Heart left ventricle (tissue), 13 donors: ENCODE data around the gene SHKBP1.

Source experiments
- POLR2A ChIP-seq, 2 donors: fragments of 450-650 bp; IDR thresholded peaks; one replicate each; pipeline ENCODE4 v1.6.1; 2017; ENCODE audit warnings: antibody characterized with exemption in 2 of 2, mild to moderate bottlenecking in 2 of 2, moderate library complexity in 2 of 2
- TF ChIP-seq, protein P1 (sequence below), 12 donors: fragments of 200-600 bp; sonication (generic) in 4 of 12; IDR thresholded peaks; one replicate each; pipeline versions ENCODE4 v1.5.0 to v1.8.0; 2018 to 2022; ENCODE audit warnings: antibody characterized with exemption in 12 of 12, mild to moderate bottlenecking in 5 of 12
- donor health status: ischemic (EF 13 %, LVEDD 7.1; RV severe dilation, severe dysfunction).
- donor health status: DM: no; HTN: yes; CAD: no.
- donor health status: DM: no; HTN: no; CAD: no.
- donor health status: ischemic (EF 25% LVEDD 6.9; RV normal size, moderate dysfunction).
- donor health status: ischemic (EF 25% LVEDD 5.7; RV mildly dilated, moderate dysfunction).
- donor health status: ischemic (EF 35%, LVEDD 5.7; RV mildly dilated, moderate dysfunction).
- donor health status: nonischemic (EF 11% LVEDD 7.7; RV severe dilation, severe dysfunction).
- donor health status: DM: yes; HTN: yes; CAD: no.
- donor health status: PGD.
- donor health status: ischemic (EF 29% LVEDD 5.4; RV normal size, mild dysfunction).
- donor health status: nonischemic (EF 23%, LVEDD 6.1; RV moderate dilation, normal function).

GRCh38 chr19:40610396-40611064 lies 33.9 kb downstream of the SHKBP1 start:
- TF ChIP-seq, protein P1, sequence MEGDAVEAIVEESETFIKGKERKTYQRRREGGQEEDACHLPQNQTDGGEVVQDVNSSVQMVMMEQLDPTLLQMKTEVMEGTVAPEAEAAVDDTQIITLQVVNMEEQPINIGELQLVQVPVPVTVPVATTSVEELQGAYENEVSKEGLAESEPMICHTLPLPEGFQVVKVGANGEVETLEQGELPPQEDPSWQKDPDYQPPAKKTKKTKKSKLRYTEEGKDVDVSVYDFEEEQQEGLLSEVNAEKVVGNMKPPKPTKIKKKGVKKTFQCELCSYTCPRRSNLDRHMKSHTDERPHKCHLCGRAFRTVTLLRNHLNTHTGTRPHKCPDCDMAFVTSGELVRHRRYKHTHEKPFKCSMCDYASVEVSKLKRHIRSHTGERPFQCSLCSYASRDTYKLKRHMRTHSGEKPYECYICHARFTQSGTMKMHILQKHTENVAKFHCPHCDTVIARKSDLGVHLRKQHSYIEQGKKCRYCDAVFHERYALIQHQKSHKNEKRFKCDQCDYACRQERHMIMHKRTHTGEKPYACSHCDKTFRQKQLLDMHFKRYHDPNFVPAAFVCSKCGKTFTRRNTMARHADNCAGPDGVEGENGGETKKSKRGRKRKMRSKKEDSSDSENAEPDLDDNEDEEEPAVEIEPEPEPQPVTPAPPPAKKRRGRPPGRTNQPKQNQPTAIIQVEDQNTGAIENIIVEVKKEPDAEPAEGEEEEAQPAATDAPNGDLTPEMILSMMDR (IDR thresholded peaks at IDR 0.05) = no peak
- TF ChIP-seq POLR2A (IDR thresholded peaks at IDR 0.05) = no peak
